Adrenal gland (tissue), 5 donors: ENCODE results near the gene LCE4A.

Source experiments
- POLR2A ChIP-seq, 2 donors: fragments of 450-650 bp; IDR thresholded peaks; one replicate each; pipeline ENCODE4 v1.6.1; 2017; ENCODE audit warnings: antibody characterized with exemption in 2 of 2, mild to moderate bottlenecking in 2 of 2, moderate library complexity in 1 of 2
- TF ChIP-seq, protein P1 (sequence below), 6 experiments: fragments of 450-650 bp in 4 of 6; fragments of 200-600 bp in 2 of 6; sonication (generic) in 1 of 6; IDR thresholded peaks; 1 replicate in 5 of 6; 2 replicates in 1 of 6; pipeline versions ENCODE4 v1.5.1 to v1.8.0; 2016 to 2021; ENCODE audit warnings: antibody characterized with exemption in 6 of 6, mild to moderate bottlenecking in 2 of 6, moderate library complexity in 1 of 6
- donor health status: DM: no; HTN: no; CAD: no.

DNA sequence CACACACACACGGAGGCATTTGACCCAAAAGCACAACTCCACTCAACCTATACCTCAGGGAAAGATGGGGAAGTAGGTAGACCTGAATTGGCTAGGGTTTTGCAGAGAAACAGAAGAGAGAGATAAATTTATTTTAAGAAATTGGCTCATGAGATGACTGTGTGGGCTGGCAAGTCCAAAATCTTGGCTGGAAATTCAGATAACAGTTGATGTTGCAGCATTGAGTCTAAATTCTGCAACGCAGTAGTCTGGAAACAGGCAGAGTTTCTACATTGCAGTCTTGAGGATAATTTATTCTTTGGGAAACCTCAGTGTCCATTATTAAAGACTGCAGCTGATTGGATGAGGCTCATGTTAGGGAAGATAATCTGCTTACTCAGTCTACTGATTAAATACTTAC lies 26.3 kb upstream of the LCE4A start:
- TF ChIP-seq, protein P1, sequence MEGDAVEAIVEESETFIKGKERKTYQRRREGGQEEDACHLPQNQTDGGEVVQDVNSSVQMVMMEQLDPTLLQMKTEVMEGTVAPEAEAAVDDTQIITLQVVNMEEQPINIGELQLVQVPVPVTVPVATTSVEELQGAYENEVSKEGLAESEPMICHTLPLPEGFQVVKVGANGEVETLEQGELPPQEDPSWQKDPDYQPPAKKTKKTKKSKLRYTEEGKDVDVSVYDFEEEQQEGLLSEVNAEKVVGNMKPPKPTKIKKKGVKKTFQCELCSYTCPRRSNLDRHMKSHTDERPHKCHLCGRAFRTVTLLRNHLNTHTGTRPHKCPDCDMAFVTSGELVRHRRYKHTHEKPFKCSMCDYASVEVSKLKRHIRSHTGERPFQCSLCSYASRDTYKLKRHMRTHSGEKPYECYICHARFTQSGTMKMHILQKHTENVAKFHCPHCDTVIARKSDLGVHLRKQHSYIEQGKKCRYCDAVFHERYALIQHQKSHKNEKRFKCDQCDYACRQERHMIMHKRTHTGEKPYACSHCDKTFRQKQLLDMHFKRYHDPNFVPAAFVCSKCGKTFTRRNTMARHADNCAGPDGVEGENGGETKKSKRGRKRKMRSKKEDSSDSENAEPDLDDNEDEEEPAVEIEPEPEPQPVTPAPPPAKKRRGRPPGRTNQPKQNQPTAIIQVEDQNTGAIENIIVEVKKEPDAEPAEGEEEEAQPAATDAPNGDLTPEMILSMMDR (IDR thresholded peaks at IDR 0.05), result no peak
- TF ChIP-seq POLR2A (IDR thresholded peaks at IDR 0.05), result no peak
